ENCODE results near the gene TLR9. TPM values are rescaled to one million over a fixed set of nuclear protein-coding genes. Genes with fewer than 3 reads are reported as not detected.

The TLR9 gene
- total and polyA plus RNA-seq, 9 of the 15 experiments (the other 6 are each of a cell fraction or from before 2014, with no cell fraction given), result not detected

GRCh38 chr3:52237657-52238172 lies 12.3 kb upstream of the TLR9 start (continued):
- TF ChIP-seq ZNF592 (IDR thresholded peaks at IDR 0.05) (peak; percentile 55; the same call in 1 of the 2 replicates), RBFOX2 (IDR thresholded peaks at IDR 0.05; ENCODE audit: low read depth, low read length) (peak; percentile 58), NFE2 (IDR thresholded peaks at IDR 0.05; ENCODE audit: low read depth) (peak; percentile 62), CTBP1 (IDR thresholded peaks at IDR 0.05; ENCODE audit: borderline replicate concordance) (peak; percentile 20; the same call in 1 of the 2 replicates), ZNF766 (CRISPR knock-in tag; conservative IDR thresholded peaks at IDR 0.05) (no peak), FOSL1 (tag; conservative IDR thresholded peaks at IDR 0.05) (peak; percentile 70), POLR2G (IDR thresholded peaks at IDR 0.05; ENCODE audit: low read depth, low read length) (peak; percentile 50), TAL1 (IDR thresholded peaks at IDR 0.05) (no peak), SMARCE1 (IDR thresholded peaks at IDR 0.05) (0 out of 2 replicates have a peak, but pooled peaks have one; percentile 39), XRCC3 (IDR thresholded peaks at IDR 0.05) (no peak)
- TF ChIP-seq, protein P1, sequence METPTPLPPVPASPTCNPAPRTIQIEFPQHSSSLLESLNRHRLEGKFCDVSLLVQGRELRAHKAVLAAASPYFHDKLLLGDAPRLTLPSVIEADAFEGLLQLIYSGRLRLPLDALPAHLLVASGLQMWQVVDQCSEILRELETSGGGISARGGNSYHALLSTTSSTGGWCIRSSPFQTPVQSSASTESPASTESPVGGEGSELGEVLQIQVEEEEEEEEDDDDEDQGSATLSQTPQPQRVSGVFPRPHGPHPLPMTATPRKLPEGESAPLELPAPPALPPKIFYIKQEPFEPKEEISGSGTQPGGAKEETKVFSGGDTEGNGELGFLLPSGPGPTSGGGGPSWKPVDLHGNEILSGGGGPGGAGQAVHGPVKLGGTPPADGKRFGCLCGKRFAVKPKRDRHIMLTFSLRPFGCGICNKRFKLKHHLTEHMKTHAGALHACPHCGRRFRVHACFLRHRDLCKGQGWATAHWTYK (CRISPR knock-in tag; IDR thresholded peaks at IDR 0.05), result no peak
- TF ChIP-seq, protein P2, sequence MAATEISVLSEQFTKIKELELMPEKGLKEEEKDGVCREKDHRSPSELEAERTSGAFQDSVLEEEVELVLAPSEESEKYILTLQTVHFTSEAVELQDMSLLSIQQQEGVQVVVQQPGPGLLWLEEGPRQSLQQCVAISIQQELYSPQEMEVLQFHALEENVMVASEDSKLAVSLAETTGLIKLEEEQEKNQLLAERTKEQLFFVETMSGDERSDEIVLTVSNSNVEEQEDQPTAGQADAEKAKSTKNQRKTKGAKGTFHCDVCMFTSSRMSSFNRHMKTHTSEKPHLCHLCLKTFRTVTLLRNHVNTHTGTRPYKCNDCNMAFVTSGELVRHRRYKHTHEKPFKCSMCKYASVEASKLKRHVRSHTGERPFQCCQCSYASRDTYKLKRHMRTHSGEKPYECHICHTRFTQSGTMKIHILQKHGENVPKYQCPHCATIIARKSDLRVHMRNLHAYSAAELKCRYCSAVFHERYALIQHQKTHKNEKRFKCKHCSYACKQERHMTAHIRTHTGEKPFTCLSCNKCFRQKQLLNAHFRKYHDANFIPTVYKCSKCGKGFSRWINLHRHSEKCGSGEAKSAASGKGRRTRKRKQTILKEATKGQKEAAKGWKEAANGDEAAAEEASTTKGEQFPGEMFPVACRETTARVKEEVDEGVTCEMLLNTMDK (IDR thresholded peaks at IDR 0.05; ENCODE audit: borderline replicate concordance, insufficient read depth, low read depth, low read length, poor library complexity, severe bottlenecking), result peak; percentile 5

Data from K562 (cell line).